Measurements from ENCODE around the gene OTOP3. TPM values are rescaled to one million over a fixed set of nuclear protein-coding genes. Genes with fewer than 3 reads are reported as not detected.
"Not testable (repeated sequence)": the region's sequence is repeated elsewhere in the genome, so short reads cannot be mapped to it uniquely, and the experiment has no call there.

OTOP3 gene
- total and polyA plus RNA-seq, 2 experiments from 2014 or later: not detected

- Histone ChIP-seq H3K36me3 (no peaks in the 10 kb centered on the region), H3K27ac (no peak overlapping the region), H3K27me3 (no peaks in the 10 kb centered on the region), H3K4me3 (no peak overlapping the region), H3K4me1 (ENCODE audit: low read depth) (no peaks in the 10 kb centered on the region), H3K9me3 (ENCODE audit: low read depth) (no peaks in the 10 kb centered on the region)
- DNase-seq (ENCODE audit: low read depth in 1 of 2, low spot score in 1 of 2): no peak
- TF ChIP-seq, protein P1, sequence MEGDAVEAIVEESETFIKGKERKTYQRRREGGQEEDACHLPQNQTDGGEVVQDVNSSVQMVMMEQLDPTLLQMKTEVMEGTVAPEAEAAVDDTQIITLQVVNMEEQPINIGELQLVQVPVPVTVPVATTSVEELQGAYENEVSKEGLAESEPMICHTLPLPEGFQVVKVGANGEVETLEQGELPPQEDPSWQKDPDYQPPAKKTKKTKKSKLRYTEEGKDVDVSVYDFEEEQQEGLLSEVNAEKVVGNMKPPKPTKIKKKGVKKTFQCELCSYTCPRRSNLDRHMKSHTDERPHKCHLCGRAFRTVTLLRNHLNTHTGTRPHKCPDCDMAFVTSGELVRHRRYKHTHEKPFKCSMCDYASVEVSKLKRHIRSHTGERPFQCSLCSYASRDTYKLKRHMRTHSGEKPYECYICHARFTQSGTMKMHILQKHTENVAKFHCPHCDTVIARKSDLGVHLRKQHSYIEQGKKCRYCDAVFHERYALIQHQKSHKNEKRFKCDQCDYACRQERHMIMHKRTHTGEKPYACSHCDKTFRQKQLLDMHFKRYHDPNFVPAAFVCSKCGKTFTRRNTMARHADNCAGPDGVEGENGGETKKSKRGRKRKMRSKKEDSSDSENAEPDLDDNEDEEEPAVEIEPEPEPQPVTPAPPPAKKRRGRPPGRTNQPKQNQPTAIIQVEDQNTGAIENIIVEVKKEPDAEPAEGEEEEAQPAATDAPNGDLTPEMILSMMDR (IDR thresholded peaks at IDR 0.05; ENCODE audit: low read depth, low read length): no peak
Measured at GRCh38 chr17:74903034-74903433, 32.7 kb upstream of the OTOP3 start.

DNA sequence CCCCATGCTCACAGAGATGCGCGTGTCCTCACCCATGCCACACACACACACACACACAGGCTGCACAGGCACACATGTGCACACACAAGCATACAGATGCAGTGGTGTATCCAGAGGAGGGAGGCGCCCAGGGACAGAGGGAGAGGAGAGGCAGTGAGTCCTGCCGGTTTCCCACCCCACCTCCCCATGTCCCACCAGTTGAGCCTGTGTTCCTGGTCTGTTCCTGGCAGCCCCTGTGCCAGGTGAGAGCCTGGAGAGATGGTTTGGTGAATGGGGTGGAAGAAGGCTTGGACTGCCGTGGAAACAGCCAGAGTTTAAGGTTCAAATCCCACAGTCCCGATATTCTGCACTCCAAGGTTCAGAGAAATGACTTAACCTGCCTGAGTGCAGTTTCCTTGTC is 32.0 kb upstream of the OTOP3 start:
- Histone ChIP-seq H3K27me3 (no peaks in the 10 kb centered on the region), H3K4me1 (ENCODE audit: low read depth) (no peaks in the 10 kb centered on the region), H3K36me3 (no peaks in the 10 kb centered on the region), H3K9me3 (ENCODE audit: low read depth) (no peaks in the 10 kb centered on the region), H3K4me3 (no peak overlapping the region), H3K27ac (no peak overlapping the region)
- DNase-seq (ENCODE audit: low read depth in 1 of 2, low spot score in 1 of 2): no peak
- TF ChIP-seq, protein P1 (IDR thresholded peaks at IDR 0.05; ENCODE audit: low read depth, low read length): no peak

DNA sequence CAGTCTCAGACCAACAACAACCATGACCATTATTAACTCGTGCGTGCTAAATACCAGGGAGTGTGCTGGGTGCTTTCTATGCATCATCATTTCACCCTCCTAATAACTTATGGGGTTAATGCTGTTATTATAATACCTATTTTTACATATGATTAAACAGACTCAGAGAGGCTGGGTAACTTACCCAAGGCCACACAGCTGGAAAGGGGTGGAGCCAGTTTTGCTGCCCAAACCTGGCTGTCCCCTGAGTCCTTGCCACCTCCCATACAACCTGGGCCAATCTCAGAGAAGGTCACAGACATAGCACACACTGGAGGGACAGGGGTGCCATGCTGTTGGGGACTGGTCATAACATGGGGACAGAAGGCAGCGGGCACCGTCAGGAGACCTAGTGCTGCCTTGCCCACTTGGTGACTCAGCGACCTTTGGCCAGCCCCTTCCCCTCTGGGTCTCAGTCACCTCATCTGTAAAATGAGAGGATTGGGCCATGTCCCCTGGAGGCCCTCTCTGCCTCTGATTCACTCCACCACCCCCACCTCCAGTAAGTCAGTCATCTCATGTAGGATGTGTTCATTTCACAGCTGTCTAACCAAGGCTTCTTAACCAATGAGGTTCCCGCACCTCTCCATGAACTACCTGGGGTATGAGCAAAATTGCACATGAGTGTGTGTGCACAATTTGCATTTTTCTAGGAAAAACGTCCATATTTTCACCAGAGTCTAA is 30.9 kb upstream of the OTOP3 start:
- H3K27me3 ChIP-seq: no peaks in the 10 kb centered on the region
- H3K4me1 ChIP-seq (ENCODE audit: low read depth): no peaks in the 10 kb centered on the region
- H3K9me3 ChIP-seq (ENCODE audit: low read depth): no peaks in the 10 kb centered on the region
- no peaks in the 10 kb centered on the region for H3K36me3 ChIP-seq
- TF ChIP-seq, protein P1 (IDR thresholded peaks at IDR 0.05; ENCODE audit: low read depth, low read length): no peak
- no peak for DNase-seq (ENCODE audit: low read depth in 1 of 2, low spot score in 1 of 2)
- H3K4me3 ChIP-seq: no peak overlapping the region
- H3K27ac ChIP-seq: no peak overlapping the region

DNA sequence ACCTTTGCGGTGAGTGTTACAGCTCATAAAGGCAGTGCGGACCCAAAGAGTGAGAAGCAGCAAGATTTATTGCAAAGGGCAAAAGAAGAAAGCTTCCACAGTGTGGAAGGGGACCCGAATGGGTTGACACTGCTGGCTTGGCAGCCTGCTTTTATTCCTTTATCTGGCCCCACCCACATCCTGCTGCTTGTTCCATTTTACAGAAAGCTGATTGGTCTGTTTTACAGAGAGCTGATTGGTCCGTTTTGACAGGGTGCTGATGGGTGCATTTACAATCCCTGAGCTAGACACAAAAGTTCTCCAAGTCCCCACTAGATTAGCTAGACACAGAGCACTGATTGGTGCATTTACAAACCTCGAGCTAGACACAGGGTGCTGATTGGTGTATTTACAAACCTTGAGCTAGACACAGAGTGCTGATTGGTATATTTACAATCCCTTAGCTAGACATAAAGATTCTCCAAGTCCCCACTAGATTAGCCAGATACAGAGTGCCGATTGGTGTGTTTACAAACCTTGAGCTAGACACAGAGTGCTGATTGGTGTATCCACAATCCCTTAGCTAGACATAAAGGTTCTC is 29.4 kb upstream of the OTOP3 start:
- not testable (repeated sequence) for H3K4me3 ChIP-seq; H3K27ac ChIP-seq; H3K4me1 ChIP-seq (ENCODE audit: low read depth); H3K36me3 ChIP-seq; H3K9me3 ChIP-seq (ENCODE audit: low read depth); DNase-seq (ENCODE audit: low read depth in 1 of 2, low spot score in 1 of 2); H3K27me3 ChIP-seq

DNA sequence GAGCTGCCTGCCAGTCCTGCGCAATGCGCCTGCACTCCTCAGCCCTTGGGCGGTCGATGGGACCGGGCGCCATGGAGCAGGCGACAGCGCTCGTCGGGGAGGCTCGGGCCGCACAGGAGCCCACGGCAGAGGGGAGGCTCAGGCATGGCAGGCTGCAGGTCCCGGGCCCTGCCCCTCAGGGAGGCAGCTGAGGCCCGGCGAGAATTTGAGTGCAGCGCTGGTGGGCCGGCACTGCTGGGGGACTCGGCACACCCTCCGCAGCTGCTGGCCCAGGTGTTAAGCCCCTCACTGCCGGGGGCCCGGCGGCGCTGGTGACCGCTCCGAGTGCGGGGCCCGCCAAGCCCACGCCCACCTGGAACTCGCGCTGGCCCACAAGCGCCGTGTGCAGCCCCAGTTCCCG is 28.7 kb upstream of the OTOP3 start:
- no peak overlapping the region for H3K4me3 ChIP-seq

GRCh38 chr17:74909097-74909496 is 26.6 kb upstream of the OTOP3 start:
- H3K4me1 ChIP-seq (ENCODE audit: low read depth); H3K27me3 ChIP-seq; H3K4me3 ChIP-seq; H3K36me3 ChIP-seq; H3K9me3 ChIP-seq (ENCODE audit: low read depth); H3K27ac ChIP-seq; DNase-seq (ENCODE audit: low read depth in 1 of 2, low spot score in 1 of 2): not testable (repeated sequence)

More for the DNA sequence above, 28.7 kb upstream of the OTOP3 start:
- no peak for DNase-seq (ENCODE audit: low read depth in 1 of 2, low spot score in 1 of 2)
- H3K9me3 ChIP-seq (ENCODE audit: low read depth): no peaks in the 10 kb centered on the region
- TF ChIP-seq, protein P1 (IDR thresholded peaks at IDR 0.05; ENCODE audit: low read depth, low read length): no peak
- H3K27me3 ChIP-seq: no peaks in the 10 kb centered on the region
- no peak overlapping the region for H3K27ac ChIP-seq
- H3K36me3 ChIP-seq: no peaks in the 10 kb centered on the region
- no peaks in the 10 kb centered on the region for H3K4me1 ChIP-seq (ENCODE audit: low read depth)

GRCh38 chr17:74911423-74911822 is 24.3 kb upstream of the OTOP3 start:
- not testable (repeated sequence) for H3K27ac ChIP-seq; H3K4me3 ChIP-seq; H3K27me3 ChIP-seq; DNase-seq (ENCODE audit: low read depth in 1 of 2, low spot score in 1 of 2); H3K36me3 ChIP-seq; H3K9me3 ChIP-seq (ENCODE audit: low read depth); H3K4me1 ChIP-seq (ENCODE audit: low read depth)
